Spinal cord (tissue), 10 donors: ENCODE results near the gene ANKRD35. TPM values are rescaled to one million over a fixed set of nuclear protein-coding genes. Genes with fewer than 3 reads are reported as not detected.
A peak's percentile ranks its signal among the peaks of the same experiment; 100 is the strongest.
"Not testable (repeated sequence)": the region's sequence is repeated elsewhere in the genome, so short reads cannot be mapped to it uniquely, and the experiment has no call there.

Experiments used
- DNase-seq, 6 donors: peaks; one replicate each; pipeline versions ENCODE4 v3.0.0 to v3.0.0-alpha.2; 2013 to 2015; ENCODE audit warnings: low spot score in 6 of 6, low read depth in 4 of 6
- H3K27ac ChIP-seq: one replicate; pipeline ENCODE4 v1.5.1; 2013; ENCODE audit warnings: low read depth, low read length, control low read depth
- H3K27me3 ChIP-seq: one replicate; pipeline ENCODE4 v1.6.1; 2013; ENCODE audit warnings: low read length; ENCODE audit not compliant: control insufficient read depth, insufficient read depth
- H3K36me3 ChIP-seq: one replicate; pipeline ENCODE4 v1.6.1; 2013; ENCODE audit warnings: low read length; ENCODE audit not compliant: control insufficient read depth, insufficient read depth
- H3K4me1 ChIP-seq: one replicate; pipeline ENCODE4 v1.6.1; 2013; ENCODE audit warnings: low read length; ENCODE audit not compliant: control insufficient read depth, insufficient read depth
- H3K4me3 ChIP-seq: one replicate; pipeline ENCODE4 v1.5.1; 2013; ENCODE audit warnings: low read depth, low read length, control low read depth
- H3K9me3 ChIP-seq: one replicate; pipeline ENCODE4 v1.6.1; 2013; ENCODE audit warnings: low read length; ENCODE audit not compliant: control insufficient read depth, insufficient read depth
- WGBS: methylation state at CpG from one replicate; pipeline ENCODE4 v1.1.5; 2013; ENCODE audit warnings: missing lambda C conversion rate; ENCODE audit not compliant: insufficient coverage; 5-methylcytosine and 5-hydroxymethylcytosine counted together
- polyA plus RNA-seq, 2 donors: library from polyadenylated mRNA; unstranded; fragments of 120-200 nt; gene quantifications; one replicate each; pipeline ENCODE4 v1.2.1, GENCODE V29; 2013; ENCODE audit not compliant: insufficient read length in 2 of 2
- small RNA-seq: library from RNA; depleted of rRNA; stranded (forward); fragments of <200 nt; gene quantifications from one replicate; pipeline ENCODE3, GENCODE V24; 2014; ENCODE audit warnings: low replicate concordance
- total RNA-seq, 2 donors: library from RNA; depleted of rRNA in 1 of 2; stranded (reverse); fragments of 120-200 nt in 1 of 2; fragments of >200 nt in 1 of 2; gene quantifications; one replicate each; pipeline versions ENCODE4 v1.2.3 to v1.2.4, GENCODE V29; 2013 to 2014
- donor health status: healthy.

Gene ANKRD35
- total and polyA plus RNA-seq, 4 donors = 3.7 to 11.0 (median 6.4) TPM

DNA sequence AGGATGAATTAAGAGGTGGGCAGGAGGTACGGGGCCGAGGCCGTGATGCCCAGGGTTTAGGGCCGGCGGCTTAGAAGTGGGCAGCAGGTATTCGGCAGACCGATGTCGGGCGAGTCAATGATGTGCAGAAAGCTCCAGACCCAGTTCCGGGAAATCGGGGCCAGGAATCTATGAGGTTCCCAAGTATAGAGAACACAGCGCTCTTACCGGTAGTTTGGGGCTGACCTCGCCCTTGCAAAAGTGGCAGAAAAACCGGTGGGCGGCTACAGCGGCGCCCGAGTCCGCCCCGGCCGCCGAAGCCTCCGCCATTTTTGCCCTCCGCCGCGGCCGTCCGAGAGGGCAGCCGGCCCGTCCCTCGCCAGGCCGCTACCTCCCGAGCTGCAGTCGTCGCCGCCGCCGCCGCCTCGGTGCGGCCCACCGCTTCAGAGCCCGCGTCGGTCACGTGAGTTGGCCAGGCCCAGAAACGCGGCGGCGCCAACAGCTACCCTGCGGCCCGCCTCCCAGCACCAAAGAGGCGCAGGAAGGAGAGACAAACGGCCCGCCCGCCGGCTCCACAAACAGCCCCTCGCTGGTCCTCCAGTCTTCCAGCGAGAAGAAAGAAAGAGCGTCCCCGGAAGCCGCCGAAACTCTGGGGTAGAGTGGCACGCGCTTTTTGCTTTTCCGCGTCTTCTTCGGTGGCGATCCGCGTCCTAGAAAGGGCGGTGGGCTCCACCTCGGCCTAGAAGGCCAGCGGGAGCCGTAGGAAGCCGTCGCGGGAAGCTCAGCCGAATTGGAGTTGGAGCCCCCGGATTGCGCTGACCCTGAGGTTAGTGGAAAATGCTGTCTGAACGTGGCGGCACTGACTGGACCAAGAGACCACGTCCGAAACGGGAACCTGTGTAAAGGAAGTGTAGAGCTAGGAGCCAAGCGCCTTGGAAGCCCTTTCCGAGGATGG, 61.8 kb downstream of the ANKRD35 start, which contains the start of the genes POLR3C and RNF115:
Gene POLR3C (plus strand): TSS at position 636 of the 934 bp plus-strand sequence. CDS start 1,577 bp downstream, outside the sequence.
Gene RNF115 (minus strand): TSS at position 531 of the 934 bp plus-strand sequence. CDS start 222 bp downstream, at position 309.
- Histone ChIP-seq H3K4me3 (peak within 1 kb of the TSS; percentile 93), H3K36me3 (peaks cover 22% of the 10 kb centered on the region), H3K27ac (peak within 1 kb of the TSS; percentile 93), H3K9me3 (no peaks in the 10 kb centered on the region), H3K27me3 (no peaks in the 10 kb centered on the region), H3K4me1 (peaks cover 5% of the 10 kb centered on the region)
- peak; percentile 79 to 98 (median 86) for DNase-seq
- WGBS = under 1% methylated on average over 89 of the region's 89 CpGs

DNA sequence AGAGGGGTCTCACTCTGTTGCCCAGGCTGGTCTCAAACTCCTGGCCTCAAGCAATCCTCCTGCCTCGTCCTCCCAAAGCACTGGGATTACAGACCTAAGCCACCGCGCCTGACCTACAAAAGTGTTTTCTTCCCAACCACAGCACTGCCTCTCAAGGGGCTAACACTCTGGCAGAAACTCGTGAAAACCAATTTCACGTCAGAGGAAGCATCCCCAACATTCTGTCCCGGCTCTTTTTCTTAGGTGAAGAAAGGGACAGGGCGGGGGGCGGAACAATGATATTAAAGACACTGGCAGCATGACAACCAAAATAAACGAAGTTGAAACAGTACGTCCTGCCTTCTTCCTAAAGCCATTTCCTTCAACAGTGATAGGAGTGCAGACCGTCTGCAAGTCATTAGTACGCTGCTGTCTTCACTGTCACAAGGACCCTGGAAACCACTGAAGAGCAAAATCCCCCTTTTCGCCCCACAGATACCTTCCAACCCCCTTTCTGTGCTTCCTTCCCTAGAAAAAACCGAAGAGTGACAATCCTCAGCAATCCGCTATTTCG, 62.8 kb downstream of the ANKRD35 start:
- H3K27ac ChIP-seq, H3K4me1 ChIP-seq, H3K4me3 ChIP-seq: not testable (repeated sequence)

GRCh38 chr1:145818095-145818494, 67.6 kb downstream of the ANKRD35 start:
- H3K36me3 ChIP-seq, H3K9me3 ChIP-seq, DNase-seq, H3K4me3 ChIP-seq, H3K4me1 ChIP-seq, H3K27me3 ChIP-seq, H3K27ac ChIP-seq: not testable (repeated sequence)
- WGBS = no CpG with 5 or more reads among the region's 6 CpGs

More for the DNA sequence above, 62.8 kb downstream of the ANKRD35 start:
- peaks cover 13% of the 10 kb centered on the region for H3K36me3 ChIP-seq
- DNase-seq, H3K9me3 ChIP-seq, H3K27me3 ChIP-seq: not testable (repeated sequence)
- no CpG with 5 or more reads among the region's 16 CpGs for WGBS

Small RNAs within 50 kb of the gene (small RNA-seq; reads per million reads assigned to genes)
- gene MIR6736 = not detected

Other genes with a start within 250 kb of the ANKRD35 start
- gene PDZK1, start 178.5 kb downstream of the ANKRD35 start, total RNA-seq = 10 to 100 TPM in 1 of 2 donors, 1 to 10 TPM in 1; 1.9 to 10.2 TPM
- gene PDZK1, start 178.5 kb downstream of the ANKRD35 start, polyA plus RNA-seq = 1 to 10 TPM; 2.9 to 3.4 TPM
- gene CD160, start 166.4 kb downstream of the ANKRD35 start, total RNA-seq = under 1 TPM; 0.11 to 0.30 TPM
- 1 to 10 TPM; 2.5 to 3.9 TPM for gene CD160, start 166.4 kb downstream of the ANKRD35 start, polyA plus RNA-seq
- gene RNF115, start 61.8 kb downstream of the ANKRD35 start, total RNA-seq = 10 to 100 TPM; 19.5 to 26.0 TPM
- gene RNF115, start 61.8 kb downstream of the ANKRD35 start, polyA plus RNA-seq = 10 to 100 TPM; 19.1 to 25.4 TPM
- 10 to 100 TPM; 24.8 to 31.0 TPM for gene POLR3C, start 61.7 kb downstream of the ANKRD35 start, total RNA-seq
- 10 to 100 TPM; 25.2 to 25.6 TPM for gene POLR3C, start 61.7 kb downstream of the ANKRD35 start, polyA plus RNA-seq
- gene NUDT17, start 40.2 kb downstream of the ANKRD35 start, total RNA-seq = 10 to 100 TPM in 1 of 2 donors, 1 to 10 TPM in 1; 3.9 to 11.8 TPM
- 10 to 100 TPM; 10.4 to 11.3 TPM for gene NUDT17, start 40.2 kb downstream of the ANKRD35 start, polyA plus RNA-seq
- gene PIAS3, start 26.8 kb downstream of the ANKRD35 start, total RNA-seq = 10 to 100 TPM; 15.1 to 30.9 TPM
- 10 to 100 TPM; 49.6 to 61.4 TPM for gene PIAS3, start 26.8 kb downstream of the ANKRD35 start, polyA plus RNA-seq
- 10 to 100 TPM in 1 of 2 donors, 1 to 10 TPM in 1; 7.3 to 25.2 TPM for gene ITGA10, start 24.2 kb upstream of the ANKRD35 start, total RNA-seq
- gene ITGA10, start 24.2 kb upstream of the ANKRD35 start, polyA plus RNA-seq = 10 to 100 TPM in 1 of 2 donors, 1 to 10 TPM in 1; 2.9 to 13.3 TPM
- gene PEX11B, start 32.9 kb upstream of the ANKRD35 start, total RNA-seq = 10 to 100 TPM; 35.0 to 37.6 TPM
- gene PEX11B, start 32.9 kb upstream of the ANKRD35 start, polyA plus RNA-seq = 10 to 100 TPM; 51.7 to 52.0 TPM
- 100 to 1,000 TPM in 1 of 2 donors, 10 to 100 TPM in 1; 67.5 to 150 TPM for gene RBM8A, start 41.6 kb upstream of the ANKRD35 start, total RNA-seq
- 100 to 1,000 TPM; 173 to 181 TPM for gene RBM8A, start 41.6 kb upstream of the ANKRD35 start, polyA plus RNA-seq
- 10 to 100 TPM; 23.6 to 36.3 TPM for gene LIX1L, start 72.2 kb upstream of the ANKRD35 start, total RNA-seq
- gene LIX1L, start 72.2 kb upstream of the ANKRD35 start, polyA plus RNA-seq = 10 to 100 TPM; 38.3 to 42.4 TPM
- gene ANKRD34A, start 78.7 kb upstream of the ANKRD35 start, total RNA-seq = 1 to 10 TPM; 1.6 to 1.8 TPM
- 1 to 10 TPM; 8.6 to 9.2 TPM for gene ANKRD34A, start 78.7 kb upstream of the ANKRD35 start, polyA plus RNA-seq
- 10 to 100 TPM; 12.2 to 40.2 TPM for gene POLR3GL, start 78.8 kb upstream of the ANKRD35 start, total RNA-seq
- gene POLR3GL, start 78.8 kb upstream of the ANKRD35 start, polyA plus RNA-seq = 10 to 100 TPM; 39.4 to 42.3 TPM
- gene TXNIP, start 110.7 kb upstream of the ANKRD35 start, total RNA-seq = 100 to 1,000 TPM; 453 to 455 TPM
- gene TXNIP, start 110.7 kb upstream of the ANKRD35 start, polyA plus RNA-seq = 100 to 1,000 TPM; 109 to 142 TPM
- gene HJV, start 135.9 kb upstream of the ANKRD35 start, total RNA-seq = not detected
- under 1 TPM; 0.30 to 0.44 TPM for gene HJV, start 135.9 kb upstream of the ANKRD35 start, polyA plus RNA-seq